GM12892 (cell line): ENCODE measurements around the gene MDH1.

Source experiments
- POLR2A ChIP-seq: IDR thresholded peaks from 2 replicates; pipeline ENCODE4 v1.6.1; 2011; ENCODE audit warnings: low read depth, low read length, control low read depth
- POLR2AphosphoS5 ChIP-seq: IDR thresholded peaks from 2 replicates; pipeline ENCODE4 v1.6.1; 2011; ENCODE audit warnings: low read depth, low read length, control low read depth
- TAF1 ChIP-seq: IDR thresholded peaks from 2 replicates; pipeline ENCODE4 v1.6.1; 2011; ENCODE audit warnings: low read depth, mild to moderate bottlenecking, control low read depth, low read length, borderline replicate concordance

GRCh38 chr2:63555931-63556330, 32.8 kb upstream of the MDH1 start:
- TF ChIP-seq TAF1, result no peak
- TF ChIP-seq POLR2A, result no peak
- no peak for TF ChIP-seq POLR2AphosphoS5
